ENCODE results near the gene LPP. TPM values are rescaled to one million over a fixed set of nuclear protein-coding genes. Genes with fewer than 3 reads are reported as not detected.

The LPP gene
- total RNA-seq, 4 donors from 2014 or later, result 109 to 170 (median 132) TPM

DNA sequence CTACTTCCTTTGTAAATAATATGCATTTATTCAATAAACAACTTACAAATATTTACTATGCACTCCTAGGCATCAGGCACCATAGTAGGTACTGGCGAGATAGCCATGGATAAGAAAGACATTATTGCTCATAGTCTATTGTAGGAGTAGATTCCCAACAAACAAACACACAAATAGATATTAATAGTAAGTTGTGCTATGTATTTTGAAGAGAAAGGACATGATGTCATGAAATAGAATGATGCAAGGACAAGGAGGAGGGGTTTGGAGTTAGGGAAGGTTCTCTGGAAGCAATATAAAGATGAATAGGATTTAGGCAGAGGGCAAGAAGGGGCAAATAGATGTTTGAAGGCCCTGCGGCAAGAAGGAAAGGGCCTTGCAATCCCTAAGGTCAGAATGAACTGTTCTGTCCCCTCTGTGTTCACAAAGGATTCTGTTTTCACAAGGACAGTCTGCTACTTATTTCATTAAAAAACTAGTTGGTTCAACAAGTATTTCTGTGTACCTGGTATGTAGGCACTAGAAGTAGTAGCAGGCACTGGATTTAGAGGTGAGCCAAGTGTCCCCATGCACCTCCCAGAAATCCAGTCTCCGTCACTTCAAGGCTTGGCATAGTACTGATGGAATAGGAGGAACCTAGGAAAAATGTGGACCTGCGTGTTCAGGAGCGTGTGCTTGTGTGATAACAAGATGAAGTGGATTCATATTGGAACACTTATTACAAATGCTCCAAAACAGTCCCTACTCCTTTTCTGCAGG is 786.0 kb downstream of the LPP start:
- no peak overlapping the region for H3K27ac ChIP-seq
- no peaks in the 10 kb centered on the region for H3K27me3 ChIP-seq
- TF ChIP-seq, protein P1, sequence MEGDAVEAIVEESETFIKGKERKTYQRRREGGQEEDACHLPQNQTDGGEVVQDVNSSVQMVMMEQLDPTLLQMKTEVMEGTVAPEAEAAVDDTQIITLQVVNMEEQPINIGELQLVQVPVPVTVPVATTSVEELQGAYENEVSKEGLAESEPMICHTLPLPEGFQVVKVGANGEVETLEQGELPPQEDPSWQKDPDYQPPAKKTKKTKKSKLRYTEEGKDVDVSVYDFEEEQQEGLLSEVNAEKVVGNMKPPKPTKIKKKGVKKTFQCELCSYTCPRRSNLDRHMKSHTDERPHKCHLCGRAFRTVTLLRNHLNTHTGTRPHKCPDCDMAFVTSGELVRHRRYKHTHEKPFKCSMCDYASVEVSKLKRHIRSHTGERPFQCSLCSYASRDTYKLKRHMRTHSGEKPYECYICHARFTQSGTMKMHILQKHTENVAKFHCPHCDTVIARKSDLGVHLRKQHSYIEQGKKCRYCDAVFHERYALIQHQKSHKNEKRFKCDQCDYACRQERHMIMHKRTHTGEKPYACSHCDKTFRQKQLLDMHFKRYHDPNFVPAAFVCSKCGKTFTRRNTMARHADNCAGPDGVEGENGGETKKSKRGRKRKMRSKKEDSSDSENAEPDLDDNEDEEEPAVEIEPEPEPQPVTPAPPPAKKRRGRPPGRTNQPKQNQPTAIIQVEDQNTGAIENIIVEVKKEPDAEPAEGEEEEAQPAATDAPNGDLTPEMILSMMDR (IDR thresholded peaks at IDR 0.05), result no peak
- no peak for TF ChIP-seq POLR2A (IDR thresholded peaks at IDR 0.05)
- no peak overlapping the region for H3K4me3 ChIP-seq
- peaks cover 0 to 3% (median 0%) of the 10 kb centered on the region in 4 donors for H3K4me1 ChIP-seq
- H3K36me3 ChIP-seq, result no peaks in the 10 kb centered on the region
- no peak for DNase-seq
- H3K9me3 ChIP-seq, result no peaks in the 10 kb centered on the region

Small RNA genes within 50 kb of the gene (small RNA-seq; reads per million reads assigned to genes)
- gene MIR28, result 4,377 to 11,298 reads per million in 2 donors

Data from Peyer's patch (tissue), 4 donors.